ENCODE results near the gene MOV10L1. TPM values are rescaled to one million over a fixed set of nuclear protein-coding genes. Genes with fewer than 3 reads are reported as not detected.
A peak's percentile ranks its signal among the peaks of the same experiment; 100 is the strongest.
"Not testable (repeated sequence)": the region's sequence is repeated elsewhere in the genome, so short reads cannot be mapped to it uniquely, and the experiment has no call there.

MOV10L1 gene
- total RNA-seq, 1 experiment from 2014 or later, result 0.26 TPM

GRCh38 chr22:50167689-50168489 is 78.1 kb downstream of the MOV10L1 start:
- Histone ChIP-seq H3K9me3 (ENCODE audit: low read length) (no peaks in the 10 kb centered on the region), H3K9me2 (replicated peaks; ENCODE audit: low read length) (no peaks in the 10 kb centered on the region), H3K36me3 (ENCODE audit: low read depth, low read length) (no peaks in the 10 kb centered on the region), H3K27me3 (ENCODE audit: low read length) (no peaks in the 10 kb centered on the region), H3F3A (ENCODE audit: low read length, unreplicated experiment) (no peaks in the 10 kb centered on the region), H2AFZ (ENCODE audit: low read length) (no peak overlapping the region), H3K4me2 (ENCODE audit: low read length) (no peak overlapping the region), H3K4me1 (ENCODE audit: insufficient read depth, low read length) (no peaks in the 10 kb centered on the region), H3K27ac (ENCODE audit: low read length) (no peak overlapping the region), H4K20me1 (ENCODE audit: low read length) (no peaks in the 10 kb centered on the region), H3K79me2 (ENCODE audit: low read length) (no peaks in the 10 kb centered on the region; the same call in 1 of the 2 replicates), H3K4me3 (ENCODE audit: low read length) (no peak overlapping the region), H3K9ac (ENCODE audit: low read length) (no peak overlapping the region)
- TF ChIP-seq CTCF (conservative IDR thresholded peaks at IDR 0.05; ENCODE audit: low read depth, low read length) (no peak), EZH2phosphoT487 (IDR thresholded peaks at IDR 0.05; ENCODE audit: borderline replicate concordance, low read length) (no peak), EZH2 (IDR thresholded peaks at IDR 0.05; ENCODE audit: low read length, unreplicated experiment) (no peak)
- ChIA-PET POLR2A (ENCODE audit: unreplicated experiment) (no interaction called here), CTCF (no interaction called here)
- BruUV-seq (replicated peaks), result no TSS peak
- intact Hi-C loops (cut with micrococcal nuclease), result no loop called here
- DNase-seq (no peak), ATAC-seq (no peak)

- CTCF ChIA-PET; H3K9me3 ChIP-seq (ENCODE audit: low read length); H3K4me2 ChIP-seq (ENCODE audit: low read length); ATAC-seq; H3K9ac ChIP-seq (ENCODE audit: low read length); H3K4me1 ChIP-seq (ENCODE audit: insufficient read depth, low read length); BruUV-seq (replicated peaks); H2AFZ ChIP-seq (ENCODE audit: low read length); H3K4me3 ChIP-seq (ENCODE audit: low read length); H4K20me1 ChIP-seq (ENCODE audit: low read length); intact Hi-C loops (cut with micrococcal nuclease); H3K27me3 ChIP-seq (ENCODE audit: low read length); H3K36me3 ChIP-seq (ENCODE audit: low read depth, low read length); POLR2A ChIA-PET (ENCODE audit: unreplicated experiment); DNase-seq; H3K27ac ChIP-seq (ENCODE audit: low read length); H3K79me2 ChIP-seq (ENCODE audit: low read length); H3K9me2 ChIP-seq (replicated peaks; ENCODE audit: low read length); H3F3A ChIP-seq (ENCODE audit: low read length, unreplicated experiment): not testable (repeated sequence)
Measured at GRCh38 chr22:50168490-50169180, 78.8 kb downstream of the MOV10L1 start.

- H3K4me3 ChIP-seq (ENCODE audit: low read length), result no peak overlapping the region; the same call in 1 of the 2 replicates
- ChIA-PET POLR2A (ENCODE audit: unreplicated experiment) (interaction anchor here (0.6 kb wide), 1 partner anchor 119 kb away, joined by 3 read pairs; no protein-coding TSS in a partner anchor), CTCF (no interaction called here)
- H3K36me3 ChIP-seq (ENCODE audit: low read depth, low read length), result no peaks in the 10 kb centered on the region
- no peaks in the 10 kb centered on the region; the same call in 1 of the 2 replicates for H3K79me2 ChIP-seq (ENCODE audit: low read length)
- no peak overlapping the region for H3K9ac ChIP-seq (ENCODE audit: low read length)
- peak overlapping the region; percentile 71 for H3K4me2 ChIP-seq (ENCODE audit: low read length)
- BruUV-seq (replicated peaks), result no TSS peak
- peak overlapping the region; percentile 34; the same call in 1 of the 2 replicates for H2AFZ ChIP-seq (ENCODE audit: low read length)
- no peak for DNase-seq
- H3K9me3 ChIP-seq (ENCODE audit: low read length), result no peaks in the 10 kb centered on the region
- H3K27me3 ChIP-seq (ENCODE audit: low read length), result no peaks in the 10 kb centered on the region
- H4K20me1 ChIP-seq (ENCODE audit: low read length), result no peaks in the 10 kb centered on the region
- H3K9me2 ChIP-seq (replicated peaks; ENCODE audit: low read length), result no peaks in the 10 kb centered on the region
- no peaks in the 10 kb centered on the region for H3F3A ChIP-seq (ENCODE audit: low read length, unreplicated experiment)
- TF ChIP-seq EZH2phosphoT487 (IDR thresholded peaks at IDR 0.05; ENCODE audit: borderline replicate concordance, low read length) (no peak), CTCF (conservative IDR thresholded peaks at IDR 0.05; ENCODE audit: low read depth, low read length) (no peak)
- no peak for ATAC-seq
- H3K27ac ChIP-seq (ENCODE audit: low read length), result no peak overlapping the region
- H3K4me1 ChIP-seq (ENCODE audit: insufficient read depth, low read length), result no peaks in the 10 kb centered on the region
- intact Hi-C loops (cut with micrococcal nuclease), result no loop called here
Measured at GRCh38 chr22:50169181-50169759, 79.5 kb downstream of the MOV10L1 start.
